HG03342 (cell line): ENCODE results near the gene A1CF.
"Not testable (repeated sequence)": the region's sequence is repeated elsewhere in the genome, so short reads cannot be mapped to it uniquely, and the experiment has no call there.

Experiments used
- ATAC-seq: cut with Tn5 transposase; IDR thresholded peaks from one replicate; pipeline ENCODE4 v1.9.1; 2021; ENCODE audit warnings: mild to moderate bottlenecking, moderate library complexity; ENCODE audit not compliant: unreplicated experiment

A1CF gene

GRCh38 chr10:50788951-50789945, 96.2 kb downstream of the A1CF start:
- peak; percentile 53 for ATAC-seq

GRCh38 chr10:50787962-50788361, 97.5 kb downstream of the A1CF start:
- not testable (repeated sequence) for ATAC-seq

GRCh38 chr10:50782017-50782416, 103.4 kb downstream of the A1CF start:
- not testable (repeated sequence) for ATAC-seq

GRCh38 chr10:50780036-50780435, 105.4 kb downstream of the A1CF start:
- ATAC-seq, result not testable (repeated sequence)

- ATAC-seq, result not testable (repeated sequence)
These were observed 110.6 kb downstream of the A1CF start for GRCh38 chr10:50774868-50775267.

GRCh38 chr10:50772042-50772441, 113.4 kb downstream of the A1CF start:
- not testable (repeated sequence) for ATAC-seq

GRCh38 chr10:50766774-50767513, 118.5 kb downstream of the A1CF start:
- not testable (repeated sequence) for ATAC-seq
